Measurements from ENCODE around the gene INPP4B.

DNA sequence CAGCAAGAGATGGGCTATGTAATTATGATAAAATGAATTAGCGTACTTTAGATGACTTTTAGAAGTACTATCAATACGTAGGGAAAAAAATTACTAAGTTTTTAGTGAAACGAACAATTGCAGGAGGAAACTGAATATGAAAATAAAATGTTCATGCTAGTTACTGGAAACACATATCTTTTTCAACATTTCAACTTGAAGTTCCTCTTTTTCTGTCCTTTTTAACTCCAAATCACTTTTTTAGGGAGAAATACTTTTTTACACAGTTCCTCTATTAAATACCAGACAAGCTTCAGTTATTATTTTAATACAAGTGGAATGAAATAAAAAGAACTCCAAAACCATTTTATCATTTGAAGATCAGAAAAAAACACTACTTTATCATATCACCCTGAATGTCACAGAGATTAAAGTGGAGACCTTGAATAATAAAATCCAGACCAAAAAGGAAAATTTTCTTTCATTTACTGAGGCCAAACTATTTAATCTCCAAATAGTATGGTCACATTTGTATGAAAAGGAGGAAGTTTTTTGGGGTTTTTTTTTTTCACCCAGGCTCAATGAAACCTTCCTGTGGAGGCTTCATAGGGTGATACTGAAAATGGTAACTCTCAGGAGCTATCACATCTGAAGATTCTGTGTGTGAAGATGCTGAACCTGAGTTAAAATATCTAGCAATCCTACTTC is 306.2 kb downstream of the INPP4B start:
- TF ChIP-seq EZH2 (IDR thresholded peaks at IDR 0.05; ENCODE audit: borderline replicate concordance, low read length), result no peak
- TF ChIP-seq, protein P1, sequence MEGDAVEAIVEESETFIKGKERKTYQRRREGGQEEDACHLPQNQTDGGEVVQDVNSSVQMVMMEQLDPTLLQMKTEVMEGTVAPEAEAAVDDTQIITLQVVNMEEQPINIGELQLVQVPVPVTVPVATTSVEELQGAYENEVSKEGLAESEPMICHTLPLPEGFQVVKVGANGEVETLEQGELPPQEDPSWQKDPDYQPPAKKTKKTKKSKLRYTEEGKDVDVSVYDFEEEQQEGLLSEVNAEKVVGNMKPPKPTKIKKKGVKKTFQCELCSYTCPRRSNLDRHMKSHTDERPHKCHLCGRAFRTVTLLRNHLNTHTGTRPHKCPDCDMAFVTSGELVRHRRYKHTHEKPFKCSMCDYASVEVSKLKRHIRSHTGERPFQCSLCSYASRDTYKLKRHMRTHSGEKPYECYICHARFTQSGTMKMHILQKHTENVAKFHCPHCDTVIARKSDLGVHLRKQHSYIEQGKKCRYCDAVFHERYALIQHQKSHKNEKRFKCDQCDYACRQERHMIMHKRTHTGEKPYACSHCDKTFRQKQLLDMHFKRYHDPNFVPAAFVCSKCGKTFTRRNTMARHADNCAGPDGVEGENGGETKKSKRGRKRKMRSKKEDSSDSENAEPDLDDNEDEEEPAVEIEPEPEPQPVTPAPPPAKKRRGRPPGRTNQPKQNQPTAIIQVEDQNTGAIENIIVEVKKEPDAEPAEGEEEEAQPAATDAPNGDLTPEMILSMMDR (IDR thresholded peaks at IDR 0.05; ENCODE audit: low read length), result no peak
